ENCODE results near the gene METTL16.

The METTL16 gene

GRCh38 chr17:2414446-2415064, 97.1 kb downstream of the METTL16 start:
- DNase-seq (ENCODE audit: low read depth, low spot score) = no peak

GRCh38 chr17:2412561-2413021, 99.1 kb downstream of the METTL16 start:
- DNase-seq (ENCODE audit: low read depth, low spot score) = peak; percentile 45

- DNase-seq (ENCODE audit: low read depth, low spot score) = no peak
Measured at GRCh38 chr17:2410951-2411350, 100.7 kb downstream of the METTL16 start.

- DNase-seq (ENCODE audit: low read depth, low spot score) = peak; percentile 93
Measured at GRCh38 chr17:2406903-2407790, 104.5 kb downstream of the METTL16 start.

- DNase-seq (ENCODE audit: low read depth, low spot score) = no peak
Measured at GRCh38 chr17:2406271-2406902, 105.3 kb downstream of the METTL16 start.

DNA sequence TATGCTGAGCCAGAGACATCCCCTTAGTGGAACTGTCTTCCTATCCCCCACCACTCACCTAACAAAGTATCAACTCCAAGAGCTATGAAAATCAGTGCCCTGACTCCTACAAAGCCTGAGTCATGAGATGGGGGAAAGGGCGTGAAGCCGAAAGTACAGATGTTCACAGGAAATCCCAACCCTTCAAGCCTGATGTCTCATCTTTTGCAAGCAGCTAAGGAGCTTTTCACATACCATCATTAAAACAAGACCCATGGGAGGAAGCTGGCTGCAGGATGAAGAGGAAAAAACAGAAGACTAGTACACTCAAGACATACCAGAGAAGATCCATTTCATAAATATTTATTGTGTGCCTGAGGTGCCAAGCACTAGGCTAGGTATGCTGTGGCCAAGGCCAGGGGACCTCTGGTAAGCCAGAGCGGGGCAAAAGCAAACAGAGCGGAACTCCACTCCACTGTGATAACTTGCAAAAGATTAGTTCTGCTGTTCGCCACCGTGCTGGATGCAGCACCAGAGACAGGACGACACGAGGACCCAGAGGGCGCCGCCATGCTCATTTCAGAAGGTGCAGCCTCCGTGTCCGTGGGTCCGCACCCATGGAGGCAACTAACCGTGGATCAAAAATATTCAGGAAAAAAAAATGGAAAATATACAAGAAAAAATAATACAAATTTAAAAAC, 106.3 kb downstream of the METTL16 start:
- peak; percentile 50 for DNase-seq (ENCODE audit: low read depth, low spot score)

DNA sequence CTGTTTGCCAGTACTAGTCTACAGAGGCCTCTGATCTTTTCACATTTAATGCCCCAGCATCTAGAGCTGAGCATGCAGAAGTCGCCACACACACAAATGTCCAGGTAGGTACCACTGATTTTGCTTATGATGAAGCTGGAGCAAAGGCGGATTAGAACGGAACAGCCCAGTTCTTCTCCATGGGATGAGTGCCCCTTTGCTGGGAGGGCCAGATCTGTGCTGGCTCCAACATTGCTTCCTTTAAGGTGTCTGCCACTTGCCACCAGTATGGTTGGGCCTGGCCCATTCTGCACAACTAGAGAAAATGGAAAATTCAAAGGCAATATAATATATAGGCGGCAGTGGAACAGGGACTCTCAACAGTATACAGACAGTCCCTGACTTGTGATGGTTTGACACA, 108.6 kb downstream of the METTL16 start:
- DNase-seq (ENCODE audit: low read depth, low spot score) = no peak

DNA sequence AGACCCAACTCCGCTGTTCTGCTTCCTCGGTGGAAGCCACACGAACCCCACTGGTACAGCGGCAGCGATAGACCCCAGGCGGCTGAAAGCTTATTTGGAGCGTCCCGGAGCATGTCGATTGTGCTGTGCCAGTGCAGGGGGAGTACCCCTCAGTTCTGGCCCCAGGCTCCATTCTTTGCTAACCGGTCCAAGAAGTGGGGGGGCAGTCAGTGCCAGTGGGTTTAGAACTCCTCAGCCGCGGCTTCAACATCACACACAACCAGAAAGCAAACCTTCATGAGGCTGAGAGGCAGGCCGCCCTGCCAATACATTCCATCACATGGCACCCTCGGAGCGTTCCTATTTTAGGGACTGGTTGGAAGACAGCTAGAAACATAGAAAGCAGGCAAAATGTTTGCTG, 109.1 kb downstream of the METTL16 start:
- no peak for DNase-seq (ENCODE audit: low read depth, low spot score)

DNA sequence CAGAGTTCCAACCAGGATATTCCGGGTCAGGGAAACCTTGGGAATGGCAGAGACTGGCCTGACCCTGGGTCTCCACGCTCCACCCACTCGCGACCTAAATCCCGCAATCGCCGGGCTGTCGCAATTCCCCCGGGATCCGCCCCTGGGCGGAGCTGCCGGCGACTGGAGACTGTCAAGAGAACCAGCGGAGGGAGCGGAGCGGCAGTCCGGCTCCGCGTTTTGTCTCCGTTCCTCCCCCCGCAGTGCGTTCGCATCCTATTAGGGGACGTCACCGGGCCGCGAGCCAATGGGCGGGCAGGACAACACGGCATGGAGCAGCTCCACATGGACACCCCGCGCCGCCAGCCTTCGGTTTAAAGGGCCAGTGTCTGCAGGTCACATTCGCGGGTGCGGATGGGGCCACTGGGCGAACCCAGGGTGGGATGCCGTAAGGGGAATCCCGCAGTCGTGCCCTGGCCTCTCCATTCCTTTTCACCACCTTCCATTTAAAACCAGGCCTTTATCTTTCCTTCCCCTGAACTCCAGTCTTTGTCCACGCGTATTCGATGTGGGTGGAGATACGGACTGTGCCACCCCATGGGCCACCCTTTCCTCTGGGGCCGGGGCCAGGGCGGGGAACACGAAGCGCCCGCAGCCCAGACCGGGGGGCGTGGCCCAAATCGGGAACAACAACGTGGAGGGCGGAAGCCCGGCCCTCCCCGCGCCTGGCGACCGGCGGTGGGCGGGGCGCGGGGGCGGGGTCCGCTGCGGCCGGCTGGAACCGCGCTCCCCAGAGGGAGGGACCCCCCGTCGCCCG, 110.1 kb downstream of the METTL16 start:
- peak; percentile 100 for DNase-seq (ENCODE audit: low read depth, low spot score)

DNA sequence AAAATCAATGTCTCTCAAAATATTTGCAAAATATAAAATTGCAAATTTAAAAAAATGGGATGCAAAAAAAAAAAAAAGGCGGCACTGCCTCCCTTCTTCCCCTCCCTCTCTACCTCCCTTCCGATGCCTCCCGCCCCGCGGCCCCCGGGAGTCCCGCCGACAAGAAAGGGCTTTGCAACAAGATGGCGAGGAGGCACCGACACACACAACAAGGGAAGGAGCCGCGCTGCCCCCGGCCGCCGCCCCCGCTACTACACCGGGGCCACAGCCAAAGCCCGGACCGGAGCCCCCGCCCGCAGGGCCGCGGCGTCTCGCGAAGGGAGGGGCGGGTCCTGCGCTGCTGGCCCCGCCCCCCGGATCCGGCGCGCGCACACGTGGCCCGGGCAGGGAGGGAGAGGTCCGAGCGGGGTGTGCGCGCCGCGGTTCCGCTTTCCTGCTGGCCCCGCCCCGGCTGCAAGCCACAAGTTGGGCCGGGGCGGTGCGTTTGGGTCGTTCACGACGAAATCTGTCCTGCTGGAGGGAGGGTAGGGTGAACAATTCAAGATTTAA, 110.7 kb downstream of the METTL16 start, which contains the start of gene MNT:
MNT (minus strand) TSS at position 184 of the 549 bp plus-strand sequence. CDS start 348 bp downstream, outside the sequence.
- peak; percentile 99 for DNase-seq (ENCODE audit: low read depth, low spot score)

DNA sequence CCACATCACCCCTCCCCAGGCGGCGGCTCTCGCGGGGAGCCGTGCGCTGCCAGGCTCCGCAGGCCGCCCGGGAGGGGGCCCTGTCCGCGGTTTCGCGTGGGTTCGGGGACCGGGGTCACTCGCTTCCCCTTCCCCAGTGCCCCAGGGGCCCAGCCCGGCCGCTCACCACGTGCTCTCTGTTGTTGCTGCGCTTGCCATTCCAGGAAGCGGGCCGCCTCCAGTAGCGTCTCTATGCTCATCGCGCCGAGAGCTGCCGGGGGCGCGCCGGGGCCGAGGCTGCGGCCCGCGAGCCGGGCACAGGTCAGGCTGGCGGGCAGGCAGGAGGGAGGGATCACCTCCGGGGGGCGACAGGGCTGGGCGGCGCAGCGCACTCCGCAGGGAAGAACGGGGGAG, 111.2 kb downstream of the METTL16 start:
- DNase-seq (ENCODE audit: low read depth, low spot score) = peak; percentile 72

DNA sequence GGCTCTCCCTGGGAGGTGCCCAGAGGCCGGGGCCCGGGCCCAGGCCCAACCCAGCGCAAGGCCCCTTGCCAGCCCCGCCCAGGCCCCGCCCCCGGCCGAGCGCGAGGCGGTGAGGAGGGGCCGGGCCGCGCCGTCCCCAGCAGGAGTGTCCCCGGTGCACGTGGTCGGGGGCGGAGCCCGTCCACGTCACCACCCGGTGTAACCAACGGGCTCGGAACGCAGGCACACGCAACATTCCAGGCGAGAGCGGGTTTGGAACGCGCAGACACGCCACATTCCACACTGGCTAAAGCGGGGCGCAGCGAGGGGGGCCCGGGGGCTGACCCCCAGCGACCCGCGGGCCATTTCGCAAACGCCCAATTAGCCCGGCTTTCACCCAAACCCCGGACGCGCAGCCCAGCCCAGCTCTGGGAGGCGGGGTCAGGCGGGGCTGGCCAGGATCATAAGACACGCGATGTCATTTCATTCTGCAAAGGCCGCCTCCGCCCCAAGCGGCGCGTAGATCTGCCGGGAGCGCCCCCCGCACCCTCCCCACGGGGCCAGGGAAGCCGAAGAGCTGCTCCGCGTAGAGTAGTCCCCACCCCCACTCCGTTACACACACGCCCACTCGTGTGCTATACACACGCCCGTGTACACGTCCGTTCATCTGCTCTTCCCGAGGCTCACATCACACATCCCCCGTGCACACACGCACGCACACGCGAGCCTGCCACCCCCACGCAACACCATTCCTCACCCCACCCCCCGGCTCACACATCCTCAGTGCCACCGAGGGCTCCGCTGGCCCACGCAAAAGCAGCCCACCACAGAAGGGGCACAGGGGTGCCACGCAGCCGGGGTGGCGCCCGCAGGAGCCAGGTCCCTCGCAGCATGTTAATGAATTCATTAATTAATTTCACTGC, 111.9 kb downstream of the METTL16 start:
- peak; percentile 99 for DNase-seq (ENCODE audit: low read depth, low spot score)

GRCh38 chr17:2398655-2399571, 112.8 kb downstream of the METTL16 start:
- DNase-seq (ENCODE audit: low read depth, low spot score) = peak; percentile 90

GRCh38 chr17:2398182-2398581, 113.5 kb downstream of the METTL16 start:
- DNase-seq (ENCODE audit: low read depth, low spot score) = no peak

DNA sequence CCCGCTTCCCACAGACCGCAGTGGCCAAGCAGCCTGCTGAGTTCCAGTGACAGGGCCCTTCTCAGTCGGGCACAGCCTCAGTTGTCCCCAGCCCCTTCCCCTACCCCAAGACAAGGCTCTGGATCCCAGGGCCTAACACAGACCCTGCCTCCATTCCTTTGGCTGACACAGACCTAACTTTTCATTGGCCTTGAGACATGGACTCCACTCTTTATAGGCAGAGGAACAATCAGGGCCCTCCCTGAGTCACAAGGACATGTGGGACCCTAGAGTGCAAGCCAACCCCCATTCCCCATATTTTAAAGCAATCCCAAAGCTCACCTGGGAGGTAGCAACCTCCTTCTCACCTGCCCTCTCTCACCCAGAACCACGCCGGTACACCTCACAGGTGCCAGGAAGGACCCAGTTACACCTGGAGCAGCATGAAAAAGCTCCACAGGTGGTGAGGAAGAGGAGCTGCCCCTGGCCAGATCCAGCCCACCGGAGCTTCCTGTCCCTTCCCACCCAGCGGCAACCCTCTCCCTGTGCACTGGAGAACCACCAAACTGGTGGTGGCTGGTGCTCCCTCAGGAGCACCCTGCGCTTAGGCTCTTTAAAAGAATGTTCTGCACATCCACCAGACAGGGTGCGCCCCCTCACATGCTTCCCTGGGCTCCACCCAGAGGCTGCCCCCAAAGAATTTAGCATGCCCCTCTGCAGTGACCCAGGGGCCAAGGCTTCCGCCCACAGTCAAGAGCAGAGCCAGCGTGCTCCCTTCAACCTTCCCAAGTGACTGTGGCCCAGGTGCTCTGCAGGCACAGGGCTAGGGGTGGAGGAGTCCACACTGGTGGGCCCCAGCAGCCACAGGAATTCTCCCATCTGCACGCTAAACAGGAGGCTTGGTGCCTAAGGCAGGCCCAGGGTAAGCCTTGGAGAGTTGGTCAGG, 114.2 kb downstream of the METTL16 start:
- no peak for DNase-seq (ENCODE audit: low read depth, low spot score)

GRCh38 chr17:2396568-2397246, 115.0 kb downstream of the METTL16 start:
- peak; percentile 96 for DNase-seq (ENCODE audit: low read depth, low spot score)

DNA sequence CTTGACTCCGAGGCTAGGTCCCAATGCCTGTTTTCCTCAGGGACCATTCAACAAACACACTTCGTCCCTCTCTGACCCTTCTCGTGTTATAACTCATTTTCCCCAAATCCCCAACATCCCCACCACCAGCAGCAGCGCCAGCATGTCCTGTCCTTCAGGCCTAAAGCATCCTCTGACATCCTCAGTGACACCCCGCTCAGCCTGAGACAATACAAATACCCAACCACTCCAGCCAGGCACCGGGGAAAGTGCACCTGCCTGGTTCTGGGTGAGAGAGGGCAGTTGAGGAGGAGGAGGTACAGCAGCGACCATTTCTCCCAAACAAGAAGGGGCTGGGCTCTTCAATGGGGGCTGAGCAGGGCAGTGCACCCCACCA, 115.5 kb downstream of the METTL16 start:
- no peak for DNase-seq (ENCODE audit: low read depth, low spot score)
